Heart left ventricle (tissue), 16 donors: ENCODE results near the gene ZC2HC1C. TPM values are rescaled to one million over a fixed set of nuclear protein-coding genes. Genes with fewer than 3 reads are reported as not detected.

Source experiments
- ATAC-seq, 4 donors: fragments of 200-7000 bp; cut with Tn5 transposase; one replicate each; pipeline ENCODE4 v1.9.1; 2020 to 2022; ENCODE audit warnings: moderate library complexity in 4 of 4, mild to moderate bottlenecking in 3 of 4, moderate number of reproducible peaks in 1 of 4
- DNase-seq, 5 donors: peaks; one replicate each; pipeline ENCODE4 v3.0.0-alpha.2; 2020
- H3K27ac ChIP-seq, 12 donors: fragments of 200-600 bp; sonication (generic) in 4 of 12; one replicate each; pipeline versions ENCODE4 v1.5.0 to v1.8.0; 2016 to 2022; ENCODE audit warnings: mild to moderate bottlenecking in 2 of 12
- H3K27me3 ChIP-seq, 9 donors: fragments of 200-600 bp; sonication (generic) in 2 of 9; one replicate each; pipeline versions ENCODE4 v1.5.1 to v1.8.0; 2016 to 2022; ENCODE audit warnings: mild to moderate bottlenecking in 3 of 9
- H3K36me3 ChIP-seq, 9 donors: fragments of 200-600 bp; sonication (generic) in 2 of 9; one replicate each; pipeline versions ENCODE4 v1.5.0 to v1.8.0; 2018 to 2022; ENCODE audit warnings: mild to moderate bottlenecking in 2 of 9
- H3K4me1 ChIP-seq, 12 donors: fragments of 200-600 bp; sonication (generic) in 4 of 12; one replicate each; pipeline versions ENCODE4 v1.5.0 to v1.8.0; 2016 to 2022; ENCODE audit warnings: mild to moderate bottlenecking in 3 of 12
- H3K4me3 ChIP-seq, 12 donors: fragments of 200-600 bp; sonication (generic) in 4 of 12; one replicate each; pipeline versions ENCODE4 v1.5.0 to v1.8.0; 2017 to 2022; ENCODE audit warnings: mild to moderate bottlenecking in 9 of 12, moderate library complexity in 4 of 12
- H3K9me3 ChIP-seq, 12 donors: fragments of 200-600 bp; sonication (generic) in 4 of 12; one replicate each; pipeline versions ENCODE4 v1.5.0 to v1.8.0; 2016 to 2022; ENCODE audit warnings: mild to moderate bottlenecking in 1 of 12
- POLR2A ChIP-seq, 2 donors: fragments of 450-650 bp; IDR thresholded peaks; one replicate each; pipeline ENCODE4 v1.6.1; 2017; ENCODE audit warnings: antibody characterized with exemption in 2 of 2, mild to moderate bottlenecking in 2 of 2, moderate library complexity in 2 of 2
- WGBS, 4 donors: extraction: QIAGEN DNeasy Blood & Tissue Kit in 2 of 4; methylation state at CpG; one replicate each; pipeline versions ENCODE4 v1.1.5 to v1.1.7; 2013 to 2018; 5-methylcytosine and 5-hydroxymethylcytosine counted together
- intact Hi-C, 10 donors: fragments of 100-400 bp; cut with DNase I; formaldehyde crosslinking; loops; one replicate each; pipeline versions ENCODE4 v1.11.1 to v1.14.2; 2022
- polyA plus RNA-seq, 2 donors: library from polyadenylated mRNA; stranded (reverse); fragments of 200-250 nt; gene quantifications; one replicate each; pipeline ENCODE4 v1.2.3, GENCODE V29; 2013
- total RNA-seq, 9 donors: library from RNA; depleted of rRNA in 2 of 9; stranded (reverse); fragments of >200 nt in 2 of 9; fragmentation: NEBNext Ultra II Directional in 3 of 9; extraction: Animal tissue kit (Norgen Biotek cat#: 25700) in 3 of 9; gene quantifications; one replicate each; pipeline versions ENCODE4 v1.1.0 to v1.2.4, GENCODE V29; 2016 to 2023
- TF ChIP-seq, protein P1 (sequence below), 12 donors: fragments of 200-600 bp; sonication (generic) in 4 of 12; IDR thresholded peaks; one replicate each; pipeline versions ENCODE4 v1.5.0 to v1.8.0; 2018 to 2022; ENCODE audit warnings: antibody characterized with exemption in 12 of 12, mild to moderate bottlenecking in 5 of 12
- donor health status: ischemic (EF 13 %, LVEDD 7.1; RV severe dilation, severe dysfunction).
- donor health status: healthy with polysubstance abuse.
- donor health status: DM: no; HTN: yes; CAD: no.
- donor health status: DM: no; HTN: no; CAD: no.
- donor health status: ischemic (EF 25% LVEDD 6.9; RV normal size, moderate dysfunction).
- donor health status: ischemic (EF 25% LVEDD 5.7; RV mildly dilated, moderate dysfunction).
- donor health status: healthy.
- donor health status: DM: yes; HTN: yes; CAD: no.
- donor health status: ischemic (EF 35%, LVEDD 5.7; RV mildly dilated, moderate dysfunction).
- donor health status: nonischemic (EF 11% LVEDD 7.7; RV severe dilation, severe dysfunction).
- donor health status: DM: yes; HTN: yes; CAD: no.
- donor health status: PGD.
- donor health status: ischemic (EF 29% LVEDD 5.4; RV normal size, mild dysfunction).
- donor health status: nonischemic (EF 23%, LVEDD 6.1; RV moderate dilation, normal function).

ZC2HC1C gene
- total and polyA plus RNA-seq, 11 donors, result 3.4 to 13.3 (median 8.4) TPM

DNA sequence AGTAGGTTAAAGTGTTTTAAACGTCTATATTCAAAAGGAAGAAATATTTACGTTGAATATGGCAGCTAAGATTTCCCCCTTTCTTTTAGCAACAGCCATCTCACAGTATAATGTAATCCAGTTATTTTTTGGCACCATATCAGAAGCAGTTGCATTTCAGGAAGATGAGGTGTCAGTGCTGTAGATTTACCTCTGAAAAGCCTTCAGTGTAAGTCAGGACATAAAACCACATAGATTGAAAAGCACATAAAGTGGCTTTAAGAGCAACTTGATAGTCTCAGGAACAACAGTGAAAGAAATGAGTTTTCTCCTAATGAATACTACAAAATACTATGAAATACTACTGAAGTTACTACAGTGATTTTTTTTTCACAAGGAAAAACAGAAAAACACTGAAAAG is 25.1 kb upstream of the ZC2HC1C start:
- no peaks in the 10 kb centered on the region for H3K27me3 ChIP-seq
- H3K9me3 ChIP-seq, result no peaks in the 10 kb centered on the region
- DNase-seq (no peak), ATAC-seq (no peak)
- H3K27ac ChIP-seq, result no peak overlapping the region
- H3K4me1 ChIP-seq, result peaks cover 0 to 38% (median 14%) of the 10 kb centered on the region in 12 donors
- intact Hi-C loops, result no loop called here
- 23 to 45% (median 34%) methylated on average over 2 of the region's 2 CpGs for WGBS, 4 donors
- TF ChIP-seq, protein P1, sequence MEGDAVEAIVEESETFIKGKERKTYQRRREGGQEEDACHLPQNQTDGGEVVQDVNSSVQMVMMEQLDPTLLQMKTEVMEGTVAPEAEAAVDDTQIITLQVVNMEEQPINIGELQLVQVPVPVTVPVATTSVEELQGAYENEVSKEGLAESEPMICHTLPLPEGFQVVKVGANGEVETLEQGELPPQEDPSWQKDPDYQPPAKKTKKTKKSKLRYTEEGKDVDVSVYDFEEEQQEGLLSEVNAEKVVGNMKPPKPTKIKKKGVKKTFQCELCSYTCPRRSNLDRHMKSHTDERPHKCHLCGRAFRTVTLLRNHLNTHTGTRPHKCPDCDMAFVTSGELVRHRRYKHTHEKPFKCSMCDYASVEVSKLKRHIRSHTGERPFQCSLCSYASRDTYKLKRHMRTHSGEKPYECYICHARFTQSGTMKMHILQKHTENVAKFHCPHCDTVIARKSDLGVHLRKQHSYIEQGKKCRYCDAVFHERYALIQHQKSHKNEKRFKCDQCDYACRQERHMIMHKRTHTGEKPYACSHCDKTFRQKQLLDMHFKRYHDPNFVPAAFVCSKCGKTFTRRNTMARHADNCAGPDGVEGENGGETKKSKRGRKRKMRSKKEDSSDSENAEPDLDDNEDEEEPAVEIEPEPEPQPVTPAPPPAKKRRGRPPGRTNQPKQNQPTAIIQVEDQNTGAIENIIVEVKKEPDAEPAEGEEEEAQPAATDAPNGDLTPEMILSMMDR (IDR thresholded peaks at IDR 0.05), result no peak
- no peak for TF ChIP-seq POLR2A (IDR thresholded peaks at IDR 0.05)
- H3K4me3 ChIP-seq, result no peak overlapping the region
- peaks cover 0 to 36% (median 14%) of the 10 kb centered on the region in 9 donors for H3K36me3 ChIP-seq

DNA sequence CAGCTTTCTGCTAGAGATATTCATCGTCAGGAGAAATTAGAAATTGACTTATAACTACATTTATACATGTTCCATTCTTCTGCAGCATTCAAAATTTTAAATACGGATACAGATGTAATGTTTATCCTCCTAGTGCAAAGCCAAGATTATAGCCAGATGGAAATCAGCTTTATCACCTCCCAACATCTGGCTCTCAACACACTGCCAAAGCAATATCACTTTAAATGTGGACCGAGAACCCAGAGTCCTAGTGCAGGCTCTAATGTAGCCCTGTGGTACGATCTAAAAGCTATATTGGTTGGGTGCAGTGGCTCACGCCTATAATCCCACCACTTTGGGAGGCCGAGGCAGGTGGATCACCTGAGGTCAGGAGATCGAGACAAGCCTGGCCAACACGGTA is 24.7 kb upstream of the ZC2HC1C start:
- TF ChIP-seq, protein P1 (IDR thresholded peaks at IDR 0.05), result no peak
- TF ChIP-seq POLR2A (IDR thresholded peaks at IDR 0.05), result no peak
- H3K36me3 ChIP-seq, result peaks cover 0 to 33% (median 14%) of the 10 kb centered on the region in 9 donors
- no peak for DNase-seq
- no peaks in the 10 kb centered on the region for H3K27me3 ChIP-seq
- no peak overlapping the region for H3K27ac ChIP-seq
- no peak for ATAC-seq
- H3K4me1 ChIP-seq, result peaks cover 0 to 43% (median 16%) of the 10 kb centered on the region in 12 donors
- no peaks in the 10 kb centered on the region for H3K9me3 ChIP-seq
- intact Hi-C loops, result no loop called here
- H3K4me3 ChIP-seq, result no peak overlapping the region
- WGBS, 4 donors, result 77 to 86% (median 80%) methylated on average over 8 of the region's 8 CpGs

DNA sequence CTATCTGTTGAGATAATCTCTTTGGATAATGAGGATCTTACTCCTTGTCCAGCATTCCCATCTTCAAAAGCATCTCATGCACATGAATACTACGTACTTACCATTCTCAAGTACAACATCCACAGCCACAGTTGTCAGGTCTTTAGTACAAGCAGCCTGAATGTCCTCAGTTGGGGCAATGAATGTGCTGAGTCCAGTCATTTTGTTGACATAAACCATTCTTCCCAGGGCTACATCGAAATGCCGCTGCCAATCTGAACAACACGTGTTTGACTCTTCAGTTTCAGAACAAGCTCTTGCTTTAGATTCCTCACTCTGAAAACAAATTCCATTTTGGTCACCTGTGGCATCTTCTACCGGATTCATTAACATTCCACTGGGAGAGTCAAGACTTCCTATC is 23.2 kb upstream of the ZC2HC1C start:
- 49 to 68% (median 63%) methylated on average over 5 of the region's 5 CpGs for WGBS, 4 donors
- intact Hi-C loops, result no loop called here
- ATAC-seq (peak in 1 of 4 donors; percentile 29), DNase-seq (no peak)
- Histone ChIP-seq H3K4me3 (no peak overlapping the region), H3K27me3 (no peaks in the 10 kb centered on the region), H3K27ac (no peak overlapping the region), H3K4me1 (peaks cover 0 to 54% (median 25%) of the 10 kb centered on the region in 12 donors), H3K36me3 (peaks cover 0 to 21% (median 9%) of the 10 kb centered on the region in 9 donors), H3K9me3 (no peaks in the 10 kb centered on the region)
- no peak for TF ChIP-seq POLR2A (IDR thresholded peaks at IDR 0.05)
- TF ChIP-seq, protein P1 (IDR thresholded peaks at IDR 0.05), result no peak

DNA sequence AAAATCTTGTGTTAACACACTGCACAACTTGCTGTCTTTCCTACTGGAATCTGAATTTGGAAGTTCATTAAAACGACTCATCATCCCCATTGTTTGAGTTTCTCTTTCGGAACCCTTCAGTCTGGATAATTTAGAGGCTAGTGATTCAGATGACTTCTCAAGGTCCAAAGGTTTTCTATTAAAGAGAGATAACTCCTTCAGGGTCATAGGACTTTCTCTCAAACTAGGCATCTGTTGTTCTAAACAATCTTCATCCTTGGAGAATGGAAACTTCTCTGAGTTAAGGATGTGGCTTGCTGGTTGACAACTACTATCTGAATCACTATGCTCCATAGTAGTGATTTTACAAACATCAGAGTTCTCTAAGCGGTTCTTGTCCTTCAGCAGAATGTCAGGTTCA is 22.5 kb upstream of the ZC2HC1C start:
- intact Hi-C loops, result no loop called here
- TF ChIP-seq, protein P1 (IDR thresholded peaks at IDR 0.05), result no peak
- no peak for TF ChIP-seq POLR2A (IDR thresholded peaks at IDR 0.05)
- Histone ChIP-seq H3K27ac (no peak overlapping the region), H3K4me3 (no peak overlapping the region), H3K36me3 (peaks cover 0 to 15% (median 3%) of the 10 kb centered on the region in 9 donors), H3K9me3 (no peaks in the 10 kb centered on the region), H3K27me3 (no peaks in the 10 kb centered on the region), H3K4me1 (peaks cover 0 to 57% (median 25%) of the 10 kb centered on the region in 12 donors)
- whole genome bisulfite sequencing, 4 donors, result 95 to 97% (median 97%) methylated on average over 3 of the region's 3 CpGs
- ATAC-seq (no peak), DNase-seq (no peak)
